PC-9 (cell line): ENCODE results near the gene ITGA2. TPM values are rescaled to one million over a fixed set of nuclear protein-coding genes. Genes with fewer than 3 reads are reported as not detected.

Source experiments
- Bru-seq: library from RNA; stranded (reverse); fragments of 400-500 nt; gene quantifications from one replicate; lab custom pipeline; 2021; lab: Mats Ljungman, UMichigan
- BruChase-seq, 2 experiments: library from RNA; stranded (reverse); fragments of 400-500 nt; gene quantifications; one replicate each; lab custom pipeline; 2021; lab: Mats Ljungman, UMichigan
- BruUV-seq: library from RNA; stranded (reverse); fragments of 400-500 nt; replicated peaks from 2 replicates; lab custom pipeline; 2021; lab: Mats Ljungman, UMichigan
- CTCF ChIA-PET: fragments of 300-600 bp; sonication (Branson Sonifier 250); formaldehyde crosslinking; loops from one replicate; lab custom pipeline; 2022; ENCODE audit warnings: antibody characterized with exemption; lab: Charles Lee
- POLR2A ChIA-PET: fragments of 300-600 bp; sonication (Branson Sonifier 250); formaldehyde crosslinking; loops from one replicate; lab custom pipeline; 2022; ENCODE audit warnings: antibody characterized with exemption; ENCODE audit not compliant: unreplicated experiment; lab: Charles Lee
- DNase-seq, 2 experiments: peaks; one replicate each; pipeline versions ENCODE4 v3.0.0 to v3.0.0-alpha.2; 2015 to 2022; ENCODE audit warnings: mixed read lengths in 1 of 2
- H2AFZ ChIP-seq: fragments of 200-600 bp; sonication (generic); 2 replicates; pipeline ENCODE4 v1.8.1; 2017; ENCODE audit warnings: antibody characterized with exemption
- H3F3A ChIP-seq: fragments of 200-600 bp; sonication (generic); 2 replicates; pipeline ENCODE4 v1.8.1; 2017; ENCODE audit warnings: antibody characterized with exemption, mild to moderate bottlenecking, low read depth; ENCODE audit not compliant: insufficient read depth
- H3K27ac ChIP-seq: fragments of 200-600 bp; sonication (generic); 2 replicates; pipeline ENCODE4 v1.6.1; 2016; ENCODE audit warnings: mixed run types
- H3K27me3 ChIP-seq: fragments of 200-600 bp; sonication (generic); 2 replicates; pipeline ENCODE4 v1.6.1; 2016; ENCODE audit warnings: low read depth, mixed run types; ENCODE audit not compliant: insufficient read depth
- H3K36me3 ChIP-seq: fragments of 200-600 bp; sonication (generic); 2 replicates; pipeline ENCODE4 v1.6.1; 2016; ENCODE audit warnings: low read depth, mixed run types
- H3K4me1 ChIP-seq: fragments of 200-600 bp; sonication (generic); replicated peaks from 2 replicates; pipeline ENCODE4 v1.6.1; 2016; ENCODE audit warnings: mixed run types; ENCODE audit not compliant: insufficient read depth
- H3K4me2 ChIP-seq: fragments of 200-600 bp; sonication (generic); 2 replicates; pipeline ENCODE4 v1.6.1; 2017; ENCODE audit warnings: mixed run types
- H3K4me3 ChIP-seq: fragments of 200-600 bp; sonication (generic); 2 replicates; pipeline ENCODE4 v1.6.1; 2016; ENCODE audit warnings: mixed run types
- H3K79me2 ChIP-seq: fragments of 200-600 bp; sonication (generic); 2 replicates; pipeline ENCODE4 v1.6.1; 2017; ENCODE audit warnings: low read depth, mixed run types
- H3K9me2 ChIP-seq: fragments of 200-600 bp; sonication (generic); 2 replicates; pipeline ENCODE4 v1.8.1; 2017; ENCODE audit warnings: mild to moderate bottlenecking; ENCODE audit not compliant: insufficient read depth
- H3K9me3 ChIP-seq: fragments of 200-600 bp; sonication (generic); 2 replicates; pipeline ENCODE4 v1.8.1; 2016; ENCODE audit warnings: low read depth; ENCODE audit not compliant: insufficient read depth
- H4K20me1 ChIP-seq: fragments of 200-600 bp; sonication (generic); 2 replicates; pipeline ENCODE4 v1.8.1; 2017; ENCODE audit not compliant: insufficient read depth
- EZH2 ChIP-seq: fragments of 200-600 bp; sonication (generic); IDR thresholded peaks from 2 replicates; pipeline ENCODE4 v1.8.0; 2017; ENCODE audit warnings: antibody characterized with exemption, low read depth
- intact Hi-C: fragments of 100-400 bp; cut with micrococcal nuclease; formaldehyde crosslinking; loops from one replicate; pipeline ENCODE4 v1.10.0; 2022; ENCODE audit not compliant: unreplicated experiment
- long read RNA-seq: library from polyadenylated mRNA; stranded (forward); transcript quantifications from one replicate; pipeline ENCODE4 v2.0.0, GENCODE V29; 2022
- total RNA-seq: library from RNA; stranded (reverse); gene quantifications from 2 replicates; pipeline ENCODE4 v1.2.3, GENCODE V29; 2021
- TF ChIP-seq, protein P1 (sequence below): fragments of 200-600 bp; sonication (generic); conservative IDR thresholded peaks from 2 replicates; pipeline ENCODE4 v1.6.1; 2017; ENCODE audit warnings: mixed run types, antibody characterized with exemption, mild to moderate bottlenecking, moderate library complexity

Gene ITGA2
- total RNA-seq (24.7 and 35.8 TPM in 2 replicates), Bru-seq, nascent RNA (percentile 92 among the genes with signal in this experiment), BruChase-seq, experiment 1, labeled RNA remaining after a 2-hour chase (percentile 88 among the genes with signal in this experiment), BruChase-seq, experiment 2, labeled RNA remaining after a 6-hour chase (percentile 93 among the genes with signal in this experiment)
- long read RNA-seq, partial matches to known transcripts = 2 of 32 reads
- long read RNA-seq, other reads (novel, unspliced or antisense) = 30 of 32 reads

GRCh38 chr5:52989025-52989780 is at the start of gene ITGA2:
TSS of gene ITGA2 (plus strand) at chr5:52989352. CDS start at chr5:52989469, 117 bp downstream.
- Histone ChIP-seq H3K9me3 (0 out of 2 replicates have a peak, but pooled peaks cover 2% of the 10 kb centered on the region), H2AFZ (peak within 1 kb of the TSS; percentile 76), H3K4me3 (peak within 1 kb of the TSS; percentile 91), H3K27me3 (no peaks in the 10 kb centered on the region), H3K4me1 (peaks cover 73% of the 10 kb centered on the region), H3K27ac (peak within 1 kb of the TSS; percentile 95), H3K4me2 (peak within 1 kb of the TSS; percentile 86), H4K20me1 (no peaks in the 10 kb centered on the region), H3K9me2 (no peaks in the 10 kb centered on the region), H3F3A (peaks cover 33% of the 10 kb centered on the region), H3K79me2 (peaks cover 50% of the 10 kb centered on the region), H3K36me3 (peaks cover 20% of the 10 kb centered on the region)
- TF ChIP-seq EZH2 = no peak
- TF ChIP-seq, protein P1, sequence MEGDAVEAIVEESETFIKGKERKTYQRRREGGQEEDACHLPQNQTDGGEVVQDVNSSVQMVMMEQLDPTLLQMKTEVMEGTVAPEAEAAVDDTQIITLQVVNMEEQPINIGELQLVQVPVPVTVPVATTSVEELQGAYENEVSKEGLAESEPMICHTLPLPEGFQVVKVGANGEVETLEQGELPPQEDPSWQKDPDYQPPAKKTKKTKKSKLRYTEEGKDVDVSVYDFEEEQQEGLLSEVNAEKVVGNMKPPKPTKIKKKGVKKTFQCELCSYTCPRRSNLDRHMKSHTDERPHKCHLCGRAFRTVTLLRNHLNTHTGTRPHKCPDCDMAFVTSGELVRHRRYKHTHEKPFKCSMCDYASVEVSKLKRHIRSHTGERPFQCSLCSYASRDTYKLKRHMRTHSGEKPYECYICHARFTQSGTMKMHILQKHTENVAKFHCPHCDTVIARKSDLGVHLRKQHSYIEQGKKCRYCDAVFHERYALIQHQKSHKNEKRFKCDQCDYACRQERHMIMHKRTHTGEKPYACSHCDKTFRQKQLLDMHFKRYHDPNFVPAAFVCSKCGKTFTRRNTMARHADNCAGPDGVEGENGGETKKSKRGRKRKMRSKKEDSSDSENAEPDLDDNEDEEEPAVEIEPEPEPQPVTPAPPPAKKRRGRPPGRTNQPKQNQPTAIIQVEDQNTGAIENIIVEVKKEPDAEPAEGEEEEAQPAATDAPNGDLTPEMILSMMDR = no peak
- peak; percentile 62 to 70 for DNase-seq
- intact Hi-C loops = loop anchor here (2.0 to 5.0 kb wide), 3 partner anchors 40 to 373 kb away; partner anchors contain the start of genes ITGA1 and PELO
- CTCF ChIA-PET = interaction anchor here (0.7 to 1.0 kb wide), 3 partner anchors 40 to 98 kb away, joined by 3 to 4 read pairs (median 3); no protein-coding TSS in a partner anchor
- POLR2A ChIA-PET = interaction anchor here (0.5 to 1.2 kb wide), 5 partner anchors 22 to 182 kb away, joined by 3 to 4 read pairs (median 3); no protein-coding TSS in a partner anchor
- TSS peak; percentile 37 for BruUV-seq

- Histone ChIP-seq H3F3A (no peaks in the 10 kb centered on the region; the same call in 1 of the 2 replicates), H3K79me2 (no peaks in the 10 kb centered on the region), H3K4me3 (no peak overlapping the region), H3K4me2 (no peak overlapping the region), H3K9me2 (no peaks in the 10 kb centered on the region), H4K20me1 (no peaks in the 10 kb centered on the region), H3K4me1 (peaks cover 6% of the 10 kb centered on the region), H2AFZ (no peak overlapping the region), H3K36me3 (no peaks in the 10 kb centered on the region), H3K27ac (no peak overlapping the region), H3K9me3 (no peaks in the 10 kb centered on the region), H3K27me3 (no peaks in the 10 kb centered on the region)
- ChIA-PET POLR2A (no interaction called here), CTCF (interaction anchor here (0.6 kb wide), 1 partner anchor 273 kb away, joined by 3 read pairs; no protein-coding TSS in a partner anchor)
- no peak for DNase-seq
- intact Hi-C loops = no loop called here
- no TSS peak for BruUV-seq
- no peak for TF ChIP-seq EZH2
- TF ChIP-seq, protein P1 = peak; percentile 44; the same call in 1 of the 2 replicates
Observed at GRCh38 chr5:52943285-52943684, 45.9 kb upstream of the ITGA2 start.

GRCh38 chr5:52943808-52944207 is 45.3 kb upstream of the ITGA2 start:
- BruUV-seq = no TSS peak
- H3F3A ChIP-seq = no peaks in the 10 kb centered on the region; the same call in 1 of the 2 replicates
- H3K79me2 ChIP-seq = no peaks in the 10 kb centered on the region
- peaks cover 8% of the 10 kb centered on the region for H3K4me1 ChIP-seq
- CTCF ChIA-PET = interaction anchor here (1.3 kb wide), 1 partner anchor 149 kb away, joined by 3 read pairs; no protein-coding TSS in a partner anchor
- no peak overlapping the region for H2AFZ ChIP-seq
- no peak for DNase-seq
- TF ChIP-seq EZH2 = no peak
- TF ChIP-seq, protein P1 = no peak
- H4K20me1 ChIP-seq = no peaks in the 10 kb centered on the region
- H3K27me3 ChIP-seq = no peaks in the 10 kb centered on the region
- intact Hi-C loops = no loop called here
- no peak overlapping the region for H3K4me2 ChIP-seq
- no peaks in the 10 kb centered on the region for H3K9me2 ChIP-seq
- no peak overlapping the region for H3K27ac ChIP-seq
- POLR2A ChIA-PET = interaction anchor here (0.5 kb wide), 1 partner anchor 645 kb away, joined by 3 read pairs; no protein-coding TSS in a partner anchor
- H3K9me3 ChIP-seq = no peaks in the 10 kb centered on the region
- H3K36me3 ChIP-seq = no peaks in the 10 kb centered on the region
- no peak overlapping the region for H3K4me3 ChIP-seq
